Measurements from ENCODE around the gene HSPB7.
"Not testable (repeated sequence)": the region's sequence is repeated elsewhere in the genome, so short reads cannot be mapped to it uniquely, and the experiment has no call there.

DNA sequence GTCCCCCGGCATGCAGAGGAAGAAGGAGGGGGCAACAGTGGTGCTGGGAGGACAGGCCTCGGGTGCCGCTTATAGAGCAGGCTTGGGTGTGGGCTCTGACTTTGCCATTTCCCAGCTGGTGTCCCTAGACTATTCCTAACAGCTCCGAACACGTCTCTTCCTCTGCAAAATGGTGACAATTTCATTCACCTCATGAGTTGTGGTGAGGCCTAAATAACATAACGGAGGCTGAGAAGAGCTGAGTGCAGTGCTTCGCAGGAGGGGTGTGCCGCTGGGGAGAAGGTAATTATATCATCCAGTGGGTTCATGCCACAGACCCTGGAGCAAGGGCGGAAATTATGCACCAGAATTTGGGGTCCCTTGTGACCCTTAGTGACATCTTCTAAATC is 44.8 kb upstream of the HSPB7 start:
- TF ChIP-seq, protein P1, sequence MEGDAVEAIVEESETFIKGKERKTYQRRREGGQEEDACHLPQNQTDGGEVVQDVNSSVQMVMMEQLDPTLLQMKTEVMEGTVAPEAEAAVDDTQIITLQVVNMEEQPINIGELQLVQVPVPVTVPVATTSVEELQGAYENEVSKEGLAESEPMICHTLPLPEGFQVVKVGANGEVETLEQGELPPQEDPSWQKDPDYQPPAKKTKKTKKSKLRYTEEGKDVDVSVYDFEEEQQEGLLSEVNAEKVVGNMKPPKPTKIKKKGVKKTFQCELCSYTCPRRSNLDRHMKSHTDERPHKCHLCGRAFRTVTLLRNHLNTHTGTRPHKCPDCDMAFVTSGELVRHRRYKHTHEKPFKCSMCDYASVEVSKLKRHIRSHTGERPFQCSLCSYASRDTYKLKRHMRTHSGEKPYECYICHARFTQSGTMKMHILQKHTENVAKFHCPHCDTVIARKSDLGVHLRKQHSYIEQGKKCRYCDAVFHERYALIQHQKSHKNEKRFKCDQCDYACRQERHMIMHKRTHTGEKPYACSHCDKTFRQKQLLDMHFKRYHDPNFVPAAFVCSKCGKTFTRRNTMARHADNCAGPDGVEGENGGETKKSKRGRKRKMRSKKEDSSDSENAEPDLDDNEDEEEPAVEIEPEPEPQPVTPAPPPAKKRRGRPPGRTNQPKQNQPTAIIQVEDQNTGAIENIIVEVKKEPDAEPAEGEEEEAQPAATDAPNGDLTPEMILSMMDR (IDR thresholded peaks at IDR 0.05) = not testable (repeated sequence)
- not testable (repeated sequence) for TF ChIP-seq NR3C1 (CRISPR knock-in tag; conservative IDR thresholded peaks at IDR 0.05; ENCODE audit: low read depth); ZNF671 (CRISPR knock-in tag; IDR thresholded peaks at IDR 0.05); ZNF121 (CRISPR knock-in tag; IDR thresholded peaks at IDR 0.05); ETV6 (CRISPR knock-in tag; IDR thresholded peaks at IDR 0.05)
- TF ChIP-seq, protein P2, sequence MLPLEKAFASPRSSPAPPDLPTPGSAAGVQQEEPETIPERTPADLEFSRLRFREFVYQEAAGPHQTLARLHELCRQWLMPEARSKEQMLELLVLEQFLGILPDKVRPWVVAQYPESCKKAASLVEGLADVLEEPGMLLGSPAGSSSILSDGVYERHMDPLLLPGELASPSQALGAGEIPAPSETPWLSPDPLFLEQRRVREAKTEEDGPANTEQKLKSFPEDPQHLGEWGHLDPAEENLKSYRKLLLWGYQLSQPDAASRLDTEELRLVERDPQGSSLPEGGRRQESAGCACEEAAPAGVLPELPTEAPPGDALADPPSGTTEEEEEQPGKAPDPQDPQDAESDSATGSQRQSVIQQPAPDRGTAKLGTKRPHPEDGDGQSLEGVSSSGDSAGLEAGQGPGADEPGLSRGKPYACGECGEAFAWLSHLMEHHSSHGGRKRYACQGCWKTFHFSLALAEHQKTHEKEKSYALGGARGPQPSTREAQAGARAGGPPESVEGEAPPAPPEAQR (CRISPR knock-in tag; IDR thresholded peaks at IDR 0.05) = not testable (repeated sequence)
- TF ChIP-seq, protein P3, sequence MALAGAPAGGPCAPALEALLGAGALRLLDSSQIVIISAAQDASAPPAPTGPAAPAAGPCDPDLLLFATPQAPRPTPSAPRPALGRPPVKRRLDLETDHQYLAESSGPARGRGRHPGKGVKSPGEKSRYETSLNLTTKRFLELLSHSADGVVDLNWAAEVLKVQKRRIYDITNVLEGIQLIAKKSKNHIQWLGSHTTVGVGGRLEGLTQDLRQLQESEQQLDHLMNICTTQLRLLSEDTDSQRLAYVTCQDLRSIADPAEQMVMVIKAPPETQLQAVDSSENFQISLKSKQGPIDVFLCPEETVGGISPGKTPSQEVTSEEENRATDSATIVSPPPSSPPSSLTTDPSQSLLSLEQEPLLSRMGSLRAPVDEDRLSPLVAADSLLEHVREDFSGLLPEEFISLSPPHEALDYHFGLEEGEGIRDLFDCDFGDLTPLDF (CRISPR knock-in tag; IDR thresholded peaks at IDR 0.05) = not testable (repeated sequence)
- TF ChIP-seq, protein P4, sequence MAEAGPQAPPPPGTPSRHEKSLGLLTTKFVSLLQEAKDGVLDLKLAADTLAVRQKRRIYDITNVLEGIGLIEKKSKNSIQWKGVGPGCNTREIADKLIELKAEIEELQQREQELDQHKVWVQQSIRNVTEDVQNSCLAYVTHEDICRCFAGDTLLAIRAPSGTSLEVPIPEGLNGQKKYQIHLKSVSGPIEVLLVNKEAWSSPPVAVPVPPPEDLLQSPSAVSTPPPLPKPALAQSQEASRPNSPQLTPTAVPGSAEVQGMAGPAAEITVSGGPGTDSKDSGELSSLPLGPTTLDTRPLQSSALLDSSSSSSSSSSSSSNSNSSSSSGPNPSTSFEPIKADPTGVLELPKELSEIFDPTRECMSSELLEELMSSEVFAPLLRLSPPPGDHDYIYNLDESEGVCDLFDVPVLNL (CRISPR knock-in tag; IDR thresholded peaks at IDR 0.05; ENCODE audit: borderline replicate concordance, low read depth) = not testable (repeated sequence)
- TF ChIP-seq, protein P5, sequence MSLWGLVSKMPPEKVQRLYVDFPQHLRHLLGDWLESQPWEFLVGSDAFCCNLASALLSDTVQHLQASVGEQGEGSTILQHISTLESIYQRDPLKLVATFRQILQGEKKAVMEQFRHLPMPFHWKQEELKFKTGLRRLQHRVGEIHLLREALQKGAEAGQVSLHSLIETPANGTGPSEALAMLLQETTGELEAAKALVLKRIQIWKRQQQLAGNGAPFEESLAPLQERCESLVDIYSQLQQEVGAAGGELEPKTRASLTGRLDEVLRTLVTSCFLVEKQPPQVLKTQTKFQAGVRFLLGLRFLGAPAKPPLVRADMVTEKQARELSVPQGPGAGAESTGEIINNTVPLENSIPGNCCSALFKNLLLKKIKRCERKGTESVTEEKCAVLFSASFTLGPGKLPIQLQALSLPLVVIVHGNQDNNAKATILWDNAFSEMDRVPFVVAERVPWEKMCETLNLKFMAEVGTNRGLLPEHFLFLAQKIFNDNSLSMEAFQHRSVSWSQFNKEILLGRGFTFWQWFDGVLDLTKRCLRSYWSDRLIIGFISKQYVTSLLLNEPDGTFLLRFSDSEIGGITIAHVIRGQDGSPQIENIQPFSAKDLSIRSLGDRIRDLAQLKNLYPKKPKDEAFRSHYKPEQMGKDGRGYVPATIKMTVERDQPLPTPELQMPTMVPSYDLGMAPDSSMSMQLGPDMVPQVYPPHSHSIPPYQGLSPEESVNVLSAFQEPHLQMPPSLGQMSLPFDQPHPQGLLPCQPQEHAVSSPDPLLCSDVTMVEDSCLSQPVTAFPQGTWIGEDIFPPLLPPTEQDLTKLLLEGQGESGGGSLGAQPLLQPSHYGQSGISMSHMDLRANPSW (CRISPR knock-in tag; conservative IDR thresholded peaks at IDR 0.05; ENCODE audit: low read depth) = not testable (repeated sequence)

Data from WTC11 (cell line).